EH (cell line): Measurements from ENCODE around the gene IL17RD.
A peak's percentile ranks its signal among the peaks of the same experiment; 100 is the strongest.

Experiments used
- DNase-seq: peaks from one replicate; pipeline ENCODE4 v3.0.0-alpha.2; 2015; ENCODE audit warnings: low read depth

IL17RD gene

DNA sequence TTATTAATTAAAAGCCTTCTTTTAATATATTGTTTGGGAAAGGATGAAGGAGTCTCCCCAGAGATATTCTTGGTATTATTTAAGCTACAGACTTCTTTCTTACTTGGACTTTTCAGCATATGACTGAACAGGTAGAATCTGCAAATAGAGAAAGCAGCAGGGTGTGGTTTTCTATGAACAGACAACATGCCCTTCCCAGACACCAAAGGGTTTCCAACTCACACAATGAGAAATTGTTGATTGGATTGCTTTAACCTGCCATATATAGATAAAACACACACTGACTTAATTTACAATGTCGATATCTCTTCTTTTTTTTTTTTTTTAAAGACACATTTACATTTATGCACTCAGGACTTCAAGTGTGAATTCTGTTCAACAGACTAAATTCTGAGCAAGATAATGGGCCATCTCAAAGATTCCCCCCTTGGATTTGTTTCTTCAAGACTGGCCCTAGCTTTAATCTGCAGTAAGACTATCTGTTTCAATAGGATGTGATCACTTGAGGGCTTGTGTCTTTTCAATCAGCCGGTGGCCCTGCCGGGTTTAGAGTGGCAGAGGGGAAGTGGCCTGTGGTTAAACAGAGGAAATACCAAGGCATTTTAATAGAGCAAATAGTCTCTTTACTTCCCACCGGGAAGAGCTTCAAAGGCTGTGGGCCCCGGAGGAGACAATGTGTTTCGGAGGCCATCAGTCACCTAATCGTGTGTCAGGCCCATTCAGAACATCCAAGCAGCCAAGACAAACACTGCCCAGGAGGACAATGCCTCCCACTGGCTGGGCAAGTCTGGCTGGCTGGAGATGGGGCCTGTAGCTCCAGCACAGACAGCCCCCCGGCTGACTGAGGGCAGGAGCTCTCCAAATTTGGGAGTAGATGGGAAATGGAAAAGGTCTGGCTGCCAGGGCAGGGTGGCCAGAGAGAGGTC, 6.1 kb downstream of the IL17RD start:
- DNase-seq = peak; percentile 18

DNA sequence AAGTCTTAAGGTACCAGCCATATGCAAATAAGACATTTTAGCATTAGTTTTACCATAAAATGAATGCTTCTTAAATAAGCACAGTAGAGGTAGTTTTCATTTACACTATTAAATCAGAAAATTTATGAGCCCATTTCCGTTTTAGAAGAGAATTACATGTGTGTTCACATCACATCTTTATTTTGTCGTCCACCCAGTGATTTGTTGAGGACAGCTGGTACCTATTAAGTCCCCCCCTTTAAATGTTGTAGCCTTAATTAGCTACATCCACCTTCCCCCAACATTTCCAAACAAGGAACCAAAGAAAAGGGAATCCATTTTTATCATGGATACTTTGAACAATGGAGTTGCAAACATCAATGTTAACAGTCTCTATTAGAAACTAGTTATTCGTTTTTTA, 6.8 kb downstream of the IL17RD start:
- DNase-seq = no peak

DNA sequence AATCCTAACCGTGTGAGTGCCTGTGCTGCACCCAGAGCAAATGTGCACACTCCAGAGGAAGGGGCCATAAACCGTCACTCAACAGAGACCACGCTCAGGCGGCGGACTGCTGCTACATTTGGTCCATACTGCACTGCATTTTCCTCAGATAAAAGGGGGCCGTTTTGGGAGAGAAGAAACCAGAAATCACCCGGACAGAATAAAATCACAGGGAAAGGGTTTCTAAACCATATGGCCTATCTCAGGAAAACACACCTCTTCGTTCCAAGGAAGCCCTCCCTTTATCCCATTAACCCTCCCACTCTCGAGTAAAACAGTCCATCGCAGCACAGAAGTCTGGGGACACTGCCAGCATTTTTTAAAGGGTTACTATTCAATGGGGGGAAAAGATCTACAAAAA, 7.6 kb downstream of the IL17RD start:
- no peak for DNase-seq

DNA sequence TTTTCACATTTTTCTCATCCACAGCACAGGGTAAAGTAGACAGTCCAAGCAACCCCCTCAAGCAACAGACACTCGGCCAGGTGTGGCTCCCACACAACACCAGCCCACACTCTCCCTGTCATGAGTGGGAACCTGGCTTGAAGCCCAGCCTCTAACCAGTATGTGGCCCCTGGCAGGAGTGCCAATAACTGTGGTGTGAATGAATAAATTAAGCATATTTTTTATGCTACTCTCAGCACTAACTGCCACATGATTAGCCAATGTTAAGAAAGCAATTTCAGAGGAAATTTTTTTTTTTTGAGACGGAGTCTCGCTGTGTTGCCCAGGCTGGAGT, 9.9 kb downstream of the IL17RD start:
- no peak for DNase-seq

DNA sequence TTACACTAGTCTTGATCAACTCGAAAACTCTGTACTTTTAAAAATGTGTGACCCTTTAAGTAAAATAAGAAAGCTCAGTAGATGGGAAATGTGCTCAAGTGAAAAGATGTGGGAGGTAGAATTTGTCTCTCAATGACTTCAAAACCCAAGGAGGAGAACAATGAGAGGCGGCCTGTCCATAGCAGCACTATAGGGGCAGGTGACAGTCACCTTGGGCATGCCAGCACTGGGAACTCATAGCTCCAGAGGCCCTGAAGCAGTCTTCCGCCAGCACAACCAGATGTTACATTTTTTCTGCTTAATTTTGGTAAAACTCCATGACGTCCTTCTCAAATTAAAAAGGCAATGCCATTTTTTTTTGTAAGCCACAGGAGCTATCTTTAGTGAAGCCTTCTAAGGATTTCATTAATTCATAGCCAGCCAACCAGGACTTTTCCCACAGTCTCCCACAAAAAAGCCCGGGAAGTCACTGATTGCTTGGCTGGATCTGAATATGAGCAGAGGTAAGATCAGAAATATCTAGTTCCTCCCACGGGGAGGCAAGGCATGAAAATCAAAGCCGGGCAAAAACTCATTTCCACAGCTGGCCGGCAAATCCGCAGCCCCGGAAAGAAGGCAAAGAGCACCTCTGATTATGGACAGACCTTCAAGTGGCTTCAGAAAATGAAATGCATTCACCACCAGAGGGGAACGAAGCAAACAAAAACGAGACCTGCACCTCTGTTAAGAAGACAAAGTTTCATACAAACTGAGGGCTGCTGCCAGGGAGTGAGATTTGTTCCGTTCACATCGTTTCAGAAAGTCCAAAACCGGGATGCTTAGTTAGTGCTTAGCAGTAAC, 10.5 kb downstream of the IL17RD start:
- no peak for DNase-seq

DNA sequence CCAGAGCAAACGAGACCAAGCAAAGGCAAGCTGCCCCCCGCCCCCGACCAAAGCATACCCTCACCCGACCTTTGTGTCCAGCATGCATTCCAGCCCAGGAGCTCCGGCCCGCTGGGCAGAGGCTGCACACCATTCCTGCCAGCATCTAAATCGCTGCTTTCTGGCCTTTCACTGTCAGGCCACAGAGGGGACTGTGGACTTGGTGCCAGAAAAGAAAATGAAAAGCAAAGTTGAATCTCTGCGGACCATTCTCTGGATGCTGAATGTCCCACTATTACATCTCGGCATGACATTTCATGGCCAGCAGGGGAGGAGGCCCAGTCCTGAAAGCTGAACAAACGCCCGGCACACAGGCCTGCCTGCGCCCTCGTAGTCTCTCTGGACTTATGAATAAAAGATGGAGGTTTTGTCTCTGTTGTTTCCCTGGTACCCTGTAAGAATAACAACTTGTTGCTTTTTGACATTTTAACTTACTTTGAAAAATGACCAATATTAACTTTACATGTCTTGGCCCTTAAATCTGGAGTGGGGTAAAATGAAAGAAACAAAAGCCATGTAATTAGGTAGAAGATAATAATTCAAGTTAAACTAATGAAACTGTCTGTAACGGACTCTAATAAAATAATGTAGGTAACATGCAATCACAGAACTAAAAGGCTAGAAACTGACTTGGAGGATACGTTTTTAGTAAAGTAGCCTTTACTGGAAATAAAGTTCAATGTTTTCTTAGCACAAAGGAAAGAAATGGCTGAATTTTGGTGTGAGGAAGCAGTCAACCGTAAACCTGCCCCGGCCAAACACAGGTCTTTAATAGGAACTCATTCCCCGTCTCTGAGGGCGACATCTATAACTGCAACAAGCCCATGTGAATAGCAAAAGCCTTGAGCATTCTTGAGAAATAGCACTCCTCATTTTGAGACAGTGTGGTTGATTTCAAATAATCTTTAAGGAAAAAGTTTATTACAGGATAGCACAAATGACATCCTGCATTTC, 12.7 kb downstream of the IL17RD start:
- DNase-seq = no peak

DNA sequence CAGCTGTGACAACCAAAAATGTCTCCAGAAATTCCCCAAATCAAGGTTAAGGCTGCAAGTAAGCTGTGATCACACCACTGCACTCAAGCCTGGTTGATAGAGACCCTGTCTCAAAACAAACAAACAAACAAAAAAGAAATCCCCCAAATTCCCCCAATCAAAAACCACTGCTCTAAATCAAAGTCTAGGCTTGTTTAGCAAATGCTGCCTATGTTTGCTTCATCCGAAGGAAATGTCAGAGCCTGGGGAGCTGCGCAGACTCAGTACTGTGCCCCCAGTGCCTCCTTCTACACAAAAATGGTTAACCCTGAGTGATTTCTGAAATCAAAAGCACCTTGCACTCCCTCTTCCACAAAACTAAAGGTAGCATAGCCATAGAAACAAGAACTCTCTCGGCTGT, 13.4 kb downstream of the IL17RD start:
- no peak for DNase-seq

DNA sequence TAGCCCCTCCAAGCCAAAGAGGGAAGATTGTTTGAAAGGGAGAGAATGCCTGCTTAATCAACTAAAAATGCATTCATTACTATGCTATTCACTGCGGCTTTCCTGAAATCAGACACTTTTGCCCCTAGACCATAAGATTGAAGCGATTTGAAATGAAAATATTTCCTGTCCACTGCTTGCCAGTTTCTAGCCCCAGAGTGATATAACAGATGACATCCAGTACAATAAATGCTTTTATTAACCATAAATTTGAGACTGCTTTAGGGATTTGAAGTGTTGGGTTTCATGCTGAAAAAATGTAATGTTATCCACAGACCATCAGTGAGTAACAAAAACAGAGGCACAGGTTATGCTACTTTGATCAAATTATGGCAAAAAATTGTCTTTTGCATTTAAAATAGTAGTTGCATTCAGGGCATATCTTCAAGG, 14.1 kb downstream of the IL17RD start:
- peak; percentile 56 for DNase-seq

DNA sequence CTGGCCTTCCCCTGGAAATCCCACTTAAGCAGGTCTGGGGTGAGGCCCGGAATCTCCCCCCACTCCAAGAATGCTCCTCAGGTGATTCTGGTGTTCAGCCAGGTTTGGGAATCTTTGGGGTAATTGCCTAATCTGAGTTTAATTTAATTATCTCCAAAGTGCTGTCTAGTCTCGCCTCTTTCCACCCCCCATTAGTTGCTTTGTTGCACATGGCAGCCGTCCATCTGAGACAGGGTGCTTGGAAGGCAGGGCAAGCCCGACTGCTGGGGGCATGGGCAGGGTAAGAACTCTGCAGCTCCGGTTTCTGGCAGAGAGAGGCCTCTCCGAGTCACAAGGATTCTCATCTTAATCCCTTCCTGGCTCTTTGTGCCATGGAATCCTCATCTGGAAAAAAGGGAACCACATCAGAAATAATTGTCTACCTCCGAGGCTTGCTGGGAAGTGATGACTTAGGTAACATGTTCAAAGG, 15.0 kb downstream of the IL17RD start:
- DNase-seq = no peak

DNA sequence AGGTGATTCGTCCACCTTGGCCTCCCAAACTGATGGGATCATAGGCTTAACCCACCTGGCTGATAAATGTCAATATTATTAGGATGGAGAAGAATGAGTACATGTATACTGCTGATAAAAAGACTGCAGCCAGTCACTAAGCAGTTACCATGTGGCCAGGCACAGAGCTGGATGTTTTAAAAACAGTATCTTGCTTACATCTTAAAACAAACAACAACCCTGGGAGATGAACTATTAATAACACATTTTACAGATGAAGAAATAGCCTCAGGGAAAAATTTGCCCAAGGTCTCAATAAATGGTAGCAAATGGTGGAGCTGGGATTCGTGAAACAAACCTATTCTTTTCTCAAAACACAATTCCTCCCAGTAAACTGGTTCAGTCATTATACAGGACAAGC, 18.1 kb downstream of the IL17RD start:
- no peak for DNase-seq

DNA sequence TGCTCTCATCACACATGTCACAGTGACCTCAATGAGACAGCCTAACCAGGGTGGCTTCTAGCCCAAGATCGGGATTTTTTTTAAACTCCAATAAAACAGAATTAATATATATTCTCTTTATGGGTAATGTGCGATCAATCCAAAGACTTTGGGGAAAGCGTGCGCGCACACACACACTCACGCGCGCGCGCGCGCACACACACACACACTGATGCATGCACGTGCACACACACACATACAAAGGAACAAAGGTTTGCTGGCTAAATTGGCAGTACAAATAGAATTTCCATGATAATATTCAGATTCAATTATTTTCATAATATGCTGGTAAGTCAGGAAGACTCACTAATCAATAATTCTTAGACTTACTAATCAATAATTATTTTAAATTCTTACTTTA, 19.3 kb downstream of the IL17RD start:
- DNase-seq = no peak

DNA sequence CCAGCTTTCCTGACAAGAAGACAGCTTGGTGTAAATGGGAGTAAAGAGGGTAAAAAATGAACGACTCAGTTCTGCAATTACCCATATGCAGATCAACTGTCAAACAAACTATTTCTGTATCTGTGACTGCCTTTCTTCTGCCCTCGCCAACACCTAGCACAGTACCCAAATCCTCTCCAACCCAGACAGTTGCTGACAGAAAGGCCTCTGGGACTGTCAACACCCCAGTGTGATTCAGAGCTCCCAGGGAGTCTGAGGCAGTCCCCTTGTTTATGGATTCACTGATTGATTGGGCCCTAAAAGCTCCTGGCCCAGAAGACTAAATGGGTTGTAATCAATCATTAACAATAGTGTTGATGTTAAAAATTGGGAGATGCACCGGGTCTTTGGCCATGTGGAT, 20.2 kb downstream of the IL17RD start:
- no peak for DNase-seq

DNA sequence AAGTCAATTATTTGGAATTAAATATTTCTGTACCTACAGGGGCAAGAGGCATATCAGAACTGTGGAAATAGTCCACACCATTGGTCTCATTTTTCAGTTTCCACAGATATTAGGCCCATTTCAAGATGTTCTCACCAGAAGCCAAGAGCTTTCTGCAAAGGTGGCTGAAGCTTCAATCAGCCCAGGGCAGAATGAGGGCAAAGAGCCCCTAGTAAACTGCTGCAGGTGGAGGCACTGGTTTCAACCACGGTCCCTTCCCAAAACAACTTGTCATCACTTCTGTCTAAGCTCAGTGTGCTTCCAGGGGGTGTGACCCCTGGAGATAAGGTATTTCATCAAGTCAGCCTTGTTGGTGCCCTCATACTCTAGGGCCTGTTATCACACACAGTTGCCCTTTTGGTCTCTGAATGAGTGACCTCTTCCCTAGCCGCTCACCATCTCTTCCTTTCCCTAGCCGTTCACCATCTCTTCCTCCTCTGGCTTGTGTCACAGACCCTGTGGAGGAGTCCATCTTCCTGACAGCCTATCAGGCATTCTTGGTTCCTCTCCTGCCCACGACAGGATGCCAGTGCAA, 21.2 kb downstream of the IL17RD start:
- no peak for DNase-seq

DNA sequence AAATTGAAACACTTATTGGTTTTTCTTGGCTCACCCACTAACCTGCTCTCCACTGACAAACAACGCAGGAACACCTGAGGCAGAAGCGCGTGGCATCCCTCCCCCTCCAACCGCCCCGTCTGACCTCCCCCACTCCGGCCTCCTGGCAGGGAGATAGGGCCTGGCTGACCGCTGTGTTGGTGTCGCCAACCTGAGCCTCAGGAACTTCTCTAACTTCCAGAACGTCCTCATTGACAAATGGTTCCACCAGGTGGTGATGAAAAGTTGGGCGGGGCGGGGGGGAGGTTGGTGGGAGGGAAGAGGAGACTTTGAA, 22.8 kb downstream of the IL17RD start:
- DNase-seq = no peak

DNA sequence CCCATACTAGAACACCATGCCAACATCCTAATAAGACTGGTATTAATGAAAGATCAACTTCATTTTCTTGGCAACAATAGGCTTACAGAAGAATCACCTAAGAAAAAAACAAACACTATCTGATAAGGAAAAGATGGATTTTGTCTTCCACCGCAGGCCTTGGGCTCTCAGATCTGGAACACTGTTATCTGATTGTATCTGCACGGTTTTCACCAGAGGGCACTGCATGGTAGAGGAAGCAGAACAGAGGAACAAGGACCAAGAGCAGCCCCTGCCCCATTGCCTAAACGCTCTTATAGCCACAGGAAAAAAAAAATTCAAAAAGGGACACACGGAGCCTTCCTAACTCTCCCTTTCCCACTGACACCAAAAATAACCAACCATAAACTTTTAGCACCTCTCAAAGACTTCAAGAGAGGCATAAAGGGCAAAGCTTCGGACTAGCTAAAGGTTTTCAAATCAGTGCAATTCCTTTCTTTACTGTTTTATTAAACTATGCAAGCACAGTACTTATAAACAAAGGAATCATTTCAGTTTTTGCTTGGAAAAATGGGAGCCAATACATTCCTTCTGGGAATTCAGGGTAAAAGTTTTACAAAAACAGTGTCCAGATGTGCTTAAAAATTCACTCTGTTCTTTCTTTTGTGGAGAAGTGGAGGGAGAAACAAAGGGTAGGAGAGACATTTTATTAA, 23.3 kb downstream of the IL17RD start:
- DNase-seq = no peak

DNA sequence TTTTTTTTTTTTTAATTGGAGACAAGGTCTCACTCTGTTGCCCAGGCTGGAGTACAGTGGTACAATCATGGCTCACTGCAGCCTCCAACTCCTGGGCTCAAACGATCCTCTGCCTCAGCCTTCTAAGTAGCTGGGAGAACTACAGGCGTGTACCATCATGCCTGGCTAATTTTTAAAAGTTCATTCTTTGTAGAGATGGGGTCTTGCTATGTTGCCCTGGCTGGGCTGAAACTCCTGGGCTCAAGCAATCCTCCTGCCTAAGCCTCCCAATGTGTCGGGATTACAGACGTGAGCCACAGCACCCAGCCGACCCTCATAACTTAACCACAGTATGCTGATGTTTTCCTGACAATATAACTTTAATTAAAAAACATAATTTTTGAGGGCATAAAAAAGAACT, 24.3 kb downstream of the IL17RD start:
- DNase-seq = no peak

DNA sequence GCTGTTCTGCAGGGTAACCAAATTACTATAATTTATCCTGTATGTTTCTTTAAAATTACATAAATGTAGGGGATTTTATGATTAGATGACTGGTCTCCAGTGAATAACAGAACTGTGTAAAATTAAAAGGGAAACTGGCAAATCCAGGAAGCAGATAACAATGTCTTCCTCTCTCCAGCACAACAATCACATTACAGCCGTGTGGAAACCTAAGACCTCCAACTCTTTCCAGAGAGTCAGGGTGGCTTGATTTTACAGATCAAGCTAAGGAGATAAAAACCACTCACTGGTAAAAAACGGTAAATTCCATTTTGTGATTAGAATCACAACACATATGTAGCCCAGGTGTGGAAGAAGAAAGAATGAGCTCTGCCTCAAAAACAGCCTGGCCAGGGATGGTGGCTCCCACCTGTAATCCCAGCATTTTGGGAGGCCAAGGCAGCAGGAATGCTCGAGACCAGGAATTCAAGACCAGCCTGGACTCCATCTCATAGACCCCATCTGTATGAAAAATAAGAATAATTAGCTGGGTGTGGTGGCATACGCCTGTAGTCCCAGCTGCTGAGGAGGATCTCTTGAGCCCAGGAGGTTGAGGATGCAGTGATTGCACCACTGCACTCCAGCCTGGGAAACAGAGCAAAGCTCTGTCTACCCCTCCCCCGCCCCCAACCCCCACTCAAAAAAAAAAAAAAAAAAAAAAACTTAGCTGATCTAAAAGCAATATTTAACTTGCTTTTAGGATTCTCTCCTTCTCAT, 29.0 kb downstream of the IL17RD start:
- DNase-seq = no peak

DNA sequence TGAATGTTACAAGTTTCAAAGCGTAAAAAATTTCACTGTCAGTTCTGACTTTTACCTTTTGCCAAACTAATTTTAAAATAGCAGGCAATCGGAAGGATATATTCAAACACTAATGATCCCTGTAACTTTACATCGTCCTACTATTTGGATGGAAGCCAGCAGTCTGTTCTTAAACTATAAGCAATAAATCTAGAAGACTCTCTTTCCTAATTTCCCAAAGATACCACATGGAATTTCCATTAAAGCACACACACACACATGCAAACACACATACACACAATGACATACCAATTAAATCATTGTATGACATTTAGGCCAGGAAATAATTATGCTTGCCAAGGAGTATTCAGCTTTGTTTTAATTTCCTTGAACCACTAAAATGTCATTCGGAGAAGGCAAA, 32.0 kb downstream of the IL17RD start:
- DNase-seq = no peak

DNA sequence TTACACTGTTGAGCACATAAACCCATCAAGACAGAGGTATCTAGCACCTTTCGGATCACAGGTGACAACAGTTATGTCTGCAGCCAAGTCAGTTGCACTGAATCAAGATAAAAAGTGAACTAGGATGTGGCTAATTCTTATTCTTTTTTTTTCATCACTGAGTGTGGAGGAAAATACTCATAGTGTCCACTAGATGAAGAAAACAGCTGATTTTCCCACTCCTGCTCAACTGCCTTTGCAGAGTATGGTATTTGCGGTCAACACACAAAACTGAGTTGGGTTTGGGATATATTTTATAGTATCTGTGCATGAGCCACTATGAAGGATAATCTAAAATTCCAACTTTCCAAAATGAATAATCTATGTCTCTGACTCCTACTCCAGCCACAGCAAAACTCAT, 32.5 kb downstream of the IL17RD start:
- no peak for DNase-seq

DNA sequence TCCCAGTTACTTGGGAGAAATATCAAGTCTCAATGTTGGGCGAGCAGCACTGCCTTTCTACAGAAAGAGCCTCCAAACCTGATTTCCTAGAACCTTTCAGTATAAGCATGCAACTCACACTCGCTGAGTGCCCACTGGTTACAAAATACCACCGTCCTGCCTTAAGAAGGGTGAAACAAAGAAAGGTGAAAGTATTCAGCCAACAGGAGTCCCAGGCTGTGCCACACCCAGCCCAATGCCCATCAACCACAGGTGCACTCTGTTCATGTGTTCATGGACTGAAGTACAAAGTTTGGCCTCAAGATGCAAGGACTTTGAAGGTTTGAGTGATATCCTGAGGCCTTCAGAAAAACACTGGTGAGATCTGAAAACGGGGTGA, 34.0 kb downstream of the IL17RD start:
- DNase-seq = no peak
